Measurements from ENCODE around the gene SRP14.

- TF ChIP-seq CTCF (IDR thresholded peaks at IDR 0.05) (no peak), POLR2AphosphoS5 (IDR thresholded peaks at IDR 0.05) (no peak), POLR2A (IDR thresholded peaks at IDR 0.05) (no peak)
Observed at GRCh38 chr15:40002295-40002694, 36.7 kb downstream of the SRP14 start.
